Prostate gland (tissue), 2 donors: ENCODE results near the gene FASN. TPM values are rescaled to one million over a fixed set of nuclear protein-coding genes. Genes with fewer than 3 reads are reported as not detected.

Source experiments
- DNase-seq: peaks from one replicate; pipeline ENCODE4 v3.0.0-alpha.2; 2019; ENCODE audit warnings: low spot score
- H3K27ac ChIP-seq, 2 donors: fragments of 200-600 bp; sonication (generic); 2 replicates each; pipeline ENCODE4 v1.5.1; 2017 to 2019
- H3K27me3 ChIP-seq: fragments of 200-600 bp; sonication (generic); replicated peaks from 2 replicates; pipeline ENCODE4 v1.5.1; 2019; ENCODE audit not compliant: insufficient read depth
- H3K36me3 ChIP-seq, 2 donors: fragments of 200-600 bp; sonication (generic); 1 replicate in 1 of 2; 2 replicates in 1 of 2; pipeline versions ENCODE4 v1.5.1 to v1.8.1; 2017 to 2019
- H3K4me1 ChIP-seq: fragments of 200-600 bp; sonication (generic); replicated peaks from 2 replicates; pipeline ENCODE4 v1.5.1; 2019
- H3K4me3 ChIP-seq, 2 donors: fragments of 200-600 bp; sonication (generic); 2 replicates each; pipeline ENCODE4 v1.5.1; 2017 to 2019
- H3K9me3 ChIP-seq: fragments of 200-600 bp; sonication (generic); 2 replicates; pipeline ENCODE4 v1.5.1; 2017
- POLR2A ChIP-seq: fragments of 450-650 bp; IDR thresholded peaks from one replicate; pipeline ENCODE4 v1.6.1; 2016; ENCODE audit warnings: antibody characterized with exemption, mild to moderate bottlenecking
- POLR2AphosphoS5 ChIP-seq: sonication (generic); formaldehyde crosslinking; IDR thresholded peaks from one replicate; pipeline ENCODE4 v1.6.1; 2017; ENCODE audit warnings: antibody characterized with exemption
- WGBS: methylation state at CpG from one replicate; pipeline ENCODE4 v1.1.5; 2018; 5-methylcytosine and 5-hydroxymethylcytosine counted together
- intact Hi-C: fragments of 100-400 bp; cut with DNase I; formaldehyde crosslinking; loops from one replicate; pipeline ENCODE4 v1.14.2; 2022
- total RNA-seq, 2 donors: library from RNA; depleted of rRNA; stranded (reverse); fragments of >200 nt; gene quantifications; one replicate each; pipeline ENCODE4 v1.1.0, GENCODE V29; 2016
- TF ChIP-seq, protein P1 (sequence below), 4 experiments: fragments of 200-600 bp in 2 of 4; fragments of 450-650 bp in 2 of 4; sonication (generic) in 2 of 4; IDR thresholded peaks; 1 replicate in 3 of 4; 2 replicates in 1 of 4; pipeline ENCODE4 v1.5.1; 2016 to 2019; ENCODE audit warnings: antibody characterized with exemption in 4 of 4, mild to moderate bottlenecking in 2 of 4, moderate library complexity in 2 of 4

The FASN gene
- total RNA-seq, 2 donors from 2014 or later = 192 to 388 TPM

DNA sequence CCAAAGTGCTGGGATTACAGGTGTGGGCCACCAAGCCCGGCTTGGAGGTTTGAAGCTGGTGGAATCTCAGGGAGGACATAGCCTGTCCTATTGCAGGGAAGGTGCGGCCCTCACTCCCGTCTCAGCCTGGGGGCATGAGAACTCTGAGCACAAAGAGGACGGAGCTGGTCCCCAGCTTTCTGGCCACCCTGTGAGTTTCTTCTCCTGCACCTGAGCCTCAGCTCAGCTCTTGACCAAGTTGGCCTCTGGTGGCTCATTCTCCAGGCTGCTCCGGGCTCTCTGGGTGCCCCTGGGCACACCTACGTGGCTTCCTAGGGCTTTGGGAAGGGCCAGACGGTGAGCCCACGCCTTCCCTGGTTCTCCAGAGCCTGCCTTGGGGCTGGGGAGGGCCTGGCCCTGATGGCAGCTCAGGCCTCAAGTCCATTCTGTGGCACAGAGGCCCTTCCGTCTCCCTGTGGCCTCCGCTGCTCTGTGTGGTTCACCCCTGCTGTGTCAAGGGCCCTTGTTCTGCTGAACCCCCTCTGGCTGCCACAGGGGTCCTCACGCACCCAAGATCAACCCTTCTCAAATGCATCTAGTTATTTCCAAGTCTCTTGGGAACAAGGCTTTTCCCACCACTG lies 6.9 kb upstream of the FASN start:
- H3K36me3 ChIP-seq = no peaks in the 10 kb centered on the region
- DNase-seq = no peak
- 91% methylated on average over 11 of the region's 11 CpGs for WGBS

DNA sequence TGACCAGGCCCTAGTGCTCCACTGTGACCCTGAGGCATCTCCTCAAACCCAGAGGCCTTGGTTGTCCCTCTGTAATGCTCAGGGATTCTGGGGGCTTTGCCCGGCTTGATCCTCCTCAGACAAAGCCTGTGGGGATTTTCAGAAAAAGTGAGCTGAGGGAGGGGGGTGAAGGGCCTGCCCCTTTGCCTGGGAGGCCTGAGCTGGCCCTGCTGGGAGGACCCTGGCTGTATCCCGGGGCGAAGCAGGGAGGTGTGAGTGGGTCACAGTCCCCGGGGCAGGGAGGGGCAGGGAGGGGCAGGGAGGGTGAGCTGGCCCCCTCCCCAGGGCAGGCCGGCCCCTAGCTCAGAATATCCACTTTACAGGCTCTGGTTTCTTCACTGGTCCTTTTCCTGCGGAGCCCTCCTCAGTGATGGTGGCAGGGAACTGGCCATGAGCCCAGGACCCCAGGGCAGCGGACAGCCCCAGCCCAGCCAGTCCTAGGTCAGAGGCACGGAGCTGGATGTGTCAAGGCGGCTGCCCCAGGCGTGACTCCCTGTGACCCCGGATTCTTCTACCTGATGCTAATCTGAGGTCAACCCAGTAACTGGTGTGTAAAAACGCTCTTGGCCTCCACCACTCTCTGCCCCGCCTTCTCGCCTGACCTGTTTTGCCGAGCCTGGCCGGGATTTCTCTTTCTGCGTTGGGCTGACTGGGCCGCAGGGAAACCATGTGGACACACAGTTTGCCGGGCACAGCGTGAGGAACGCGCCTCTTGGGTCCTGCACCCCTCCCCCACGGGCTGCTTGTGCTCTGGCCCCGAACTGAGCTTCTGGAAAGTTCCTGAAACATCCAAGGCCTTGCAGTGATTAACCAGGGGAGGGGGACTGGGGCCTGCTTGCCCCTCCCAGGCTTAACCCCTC lies 5.8 kb upstream of the FASN start:
- 33% methylated on average over 22 of the region's 24 CpGs for WGBS
- Histone ChIP-seq H3K27me3 (no peaks in the 10 kb centered on the region), H3K27ac (peak overlapping the region; percentile 98 to 99), H3K9me3 (no peaks in the 10 kb centered on the region), H3K4me3 (no peak overlapping the region), H3K4me1 (peaks cover 75% of the 10 kb centered on the region), H3K36me3 (no peaks in the 10 kb centered on the region)
- DNase-seq = peak; percentile 93
- intact Hi-C loops = no loop called here
- TF ChIP-seq POLR2A (peak; percentile 53), POLR2AphosphoS5 (peak; percentile 93)
- TF ChIP-seq, protein P1, sequence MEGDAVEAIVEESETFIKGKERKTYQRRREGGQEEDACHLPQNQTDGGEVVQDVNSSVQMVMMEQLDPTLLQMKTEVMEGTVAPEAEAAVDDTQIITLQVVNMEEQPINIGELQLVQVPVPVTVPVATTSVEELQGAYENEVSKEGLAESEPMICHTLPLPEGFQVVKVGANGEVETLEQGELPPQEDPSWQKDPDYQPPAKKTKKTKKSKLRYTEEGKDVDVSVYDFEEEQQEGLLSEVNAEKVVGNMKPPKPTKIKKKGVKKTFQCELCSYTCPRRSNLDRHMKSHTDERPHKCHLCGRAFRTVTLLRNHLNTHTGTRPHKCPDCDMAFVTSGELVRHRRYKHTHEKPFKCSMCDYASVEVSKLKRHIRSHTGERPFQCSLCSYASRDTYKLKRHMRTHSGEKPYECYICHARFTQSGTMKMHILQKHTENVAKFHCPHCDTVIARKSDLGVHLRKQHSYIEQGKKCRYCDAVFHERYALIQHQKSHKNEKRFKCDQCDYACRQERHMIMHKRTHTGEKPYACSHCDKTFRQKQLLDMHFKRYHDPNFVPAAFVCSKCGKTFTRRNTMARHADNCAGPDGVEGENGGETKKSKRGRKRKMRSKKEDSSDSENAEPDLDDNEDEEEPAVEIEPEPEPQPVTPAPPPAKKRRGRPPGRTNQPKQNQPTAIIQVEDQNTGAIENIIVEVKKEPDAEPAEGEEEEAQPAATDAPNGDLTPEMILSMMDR (IDR thresholded peaks at IDR 0.05) = no peak

More for the DNA sequence above, 6.9 kb upstream of the FASN start:
- TF ChIP-seq POLR2A = no peak
- no peak for TF ChIP-seq POLR2AphosphoS5
- TF ChIP-seq, protein P1 (IDR thresholded peaks at IDR 0.05) = no peak
- intact Hi-C loops = no loop called here
- H3K4me1 ChIP-seq = peaks cover 64% of the 10 kb centered on the region
- no peaks in the 10 kb centered on the region for H3K27me3 ChIP-seq
- H3K27ac ChIP-seq = peak overlapping the region; percentile 98 to 99
- H3K4me3 ChIP-seq = no peak overlapping the region
- H3K9me3 ChIP-seq = no peaks in the 10 kb centered on the region

DNA sequence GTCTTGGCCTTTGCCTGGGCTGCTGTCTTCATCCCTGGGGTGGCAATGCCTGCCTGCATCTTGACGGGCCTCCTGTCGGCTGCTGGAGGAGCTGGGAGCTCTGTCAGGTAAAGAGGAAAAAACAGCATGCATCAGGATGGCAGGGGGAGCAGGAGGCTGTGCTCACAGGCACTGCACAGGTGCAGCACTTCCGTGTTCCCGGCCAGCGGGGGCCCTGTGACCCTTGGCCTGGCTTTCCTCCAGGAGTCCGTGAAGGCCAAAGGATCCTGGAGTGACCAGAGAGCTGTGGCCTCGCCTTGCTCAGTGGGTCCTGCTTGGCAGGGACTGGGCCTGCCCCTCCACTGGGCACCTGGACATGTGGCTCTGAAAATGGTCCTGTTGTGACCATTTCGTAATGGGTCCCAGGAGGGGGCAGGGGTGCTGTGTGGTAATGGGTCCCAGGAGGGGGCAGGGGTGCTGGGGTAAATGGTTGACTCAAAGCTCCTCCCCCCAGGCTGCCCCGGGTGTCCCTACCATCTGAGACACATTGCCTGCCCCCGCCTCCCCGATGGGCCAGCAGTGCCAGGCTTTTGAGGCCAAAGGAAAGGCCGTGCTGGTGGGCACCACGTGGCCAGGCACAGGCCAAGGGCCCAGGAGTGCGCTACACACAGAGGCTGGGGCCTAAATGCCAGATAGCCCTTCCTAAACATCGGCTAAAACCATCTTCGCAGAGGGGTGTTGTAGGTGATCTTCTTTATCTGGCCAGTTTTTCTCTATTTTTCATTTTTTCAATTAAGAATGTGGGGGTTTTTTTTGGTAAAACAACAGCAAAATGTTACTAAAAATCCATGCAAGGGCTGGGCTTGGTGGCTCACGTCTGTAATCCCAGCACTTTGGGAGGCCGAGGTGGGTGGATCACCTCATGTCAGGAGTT lies 4.0 kb upstream of the FASN start:
- H3K9me3 ChIP-seq = no peaks in the 10 kb centered on the region
- H3K4me3 ChIP-seq = no peak overlapping the region
- intact Hi-C loops = no loop called here
- peaks cover 65% of the 10 kb centered on the region for H3K4me1 ChIP-seq
- H3K27ac ChIP-seq = peak overlapping the region; percentile 98 to 99
- no peaks in the 10 kb centered on the region for H3K36me3 ChIP-seq
- DNase-seq = no peak
- 71% methylated on average over 18 of the region's 18 CpGs for WGBS
- no peaks in the 10 kb centered on the region for H3K27me3 ChIP-seq
- TF ChIP-seq, protein P1 (IDR thresholded peaks at IDR 0.05) = peak in 1 of 4 experiments; percentile 17
- TF ChIP-seq POLR2A = no peak

DNA sequence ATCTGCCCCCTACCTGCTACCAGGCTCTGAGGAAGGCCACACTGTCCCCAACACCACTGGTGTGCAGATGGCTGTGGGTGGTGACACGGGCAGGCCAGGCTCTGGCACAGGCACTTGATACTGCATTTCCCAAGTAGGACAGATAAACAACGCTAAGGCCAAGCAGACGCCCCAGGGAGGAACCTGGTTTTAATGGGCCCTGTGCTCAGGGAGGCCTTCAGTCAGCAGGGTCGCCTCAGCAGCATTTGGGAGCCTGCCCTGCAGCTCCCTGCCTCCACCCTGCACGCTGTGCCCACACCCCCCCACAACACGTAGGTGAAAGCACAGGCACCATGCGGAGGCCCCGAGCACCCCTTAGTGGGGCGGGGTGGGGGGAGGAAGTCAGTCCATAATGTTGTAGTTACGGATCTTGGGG lies 3.3 kb upstream of the FASN start:
- peak; percentile 80 for DNase-seq
- no peaks in the 10 kb centered on the region for H3K27me3 ChIP-seq
- H3K4me3 ChIP-seq = no peak overlapping the region
- WGBS = 55% methylated on average over 9 of the region's 10 CpGs
- no peaks in the 10 kb centered on the region for H3K36me3 ChIP-seq
- TF ChIP-seq POLR2AphosphoS5 (peak; percentile 64), POLR2A (no peak)
- TF ChIP-seq, protein P1 (IDR thresholded peaks at IDR 0.05) = no peak
- H3K9me3 ChIP-seq = no peaks in the 10 kb centered on the region
- peaks cover 58% of the 10 kb centered on the region for H3K4me1 ChIP-seq
- H3K27ac ChIP-seq = peak overlapping the region; percentile 98 to 99
- intact Hi-C loops = no loop called here
